GM18507 (cell line): ENCODE results near the gene EYA4.

Experiments used
- DNase-seq: peaks from one replicate; pipeline ENCODE4 v3.0.0; 2011; ENCODE audit warnings: low read depth; ENCODE audit not compliant: insufficient read length; ENCODE audit errors: extremely low spot score
- FAIRE-seq: peaks from 2 replicates; lab custom pipeline; 2011; peaks lifted over from hg19 to GRCh38; lab: Jason Lieb, UNC

Gene EYA4

DNA sequence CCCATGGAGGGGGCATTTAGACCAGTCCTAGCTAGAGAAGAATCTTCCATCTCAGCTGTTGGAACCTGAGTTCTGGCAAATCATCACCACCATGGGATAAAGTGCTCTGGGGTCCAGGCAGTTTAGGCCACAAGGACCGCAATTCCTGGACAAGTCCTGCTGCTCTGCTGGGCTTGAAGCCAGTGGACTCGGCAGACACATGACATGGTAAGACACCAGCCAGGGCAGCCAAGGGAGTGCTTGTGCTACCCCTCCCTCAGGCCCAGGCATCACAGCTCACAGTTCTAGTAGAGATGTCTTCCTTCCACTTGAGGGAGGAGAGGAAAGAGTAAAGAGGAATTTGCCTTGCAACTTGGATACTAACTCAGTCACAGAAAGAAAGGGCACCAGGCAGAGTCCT is 246.0 kb downstream of the EYA4 start:
- FAIRE-seq (no peak), DNase-seq (no peak)

DNA sequence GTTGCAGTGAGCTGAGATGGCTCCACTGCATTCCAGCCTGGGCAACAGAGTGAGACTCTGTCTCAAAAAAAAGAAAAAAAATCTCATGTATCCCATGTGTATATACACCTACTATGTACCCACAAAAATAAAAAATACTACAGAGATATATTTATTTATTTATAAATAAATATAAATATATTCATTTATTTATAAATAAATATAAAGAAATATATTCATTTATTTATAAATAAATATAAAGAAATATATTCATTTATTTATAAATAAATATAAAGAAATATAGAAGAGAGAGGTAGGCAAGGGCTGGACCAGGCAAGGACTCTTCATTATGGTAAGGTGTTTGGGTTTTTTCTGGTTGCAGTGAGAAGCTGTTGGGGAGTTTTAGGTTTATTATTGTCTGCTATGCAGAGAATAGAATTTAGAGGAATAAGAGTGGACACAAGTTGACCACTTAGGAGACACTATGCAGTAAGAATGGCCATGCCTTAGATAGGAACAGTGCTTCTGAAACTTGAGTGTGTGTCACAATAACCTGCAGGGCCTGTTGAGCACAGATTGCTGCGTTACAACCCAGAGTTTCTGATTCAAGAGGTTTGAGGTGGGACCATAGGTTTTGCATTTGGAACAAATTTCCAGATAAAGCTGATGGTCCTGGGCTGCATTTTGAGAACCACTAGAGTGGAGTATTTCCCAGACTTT is 254.2 kb downstream of the EYA4 start:
- DNase-seq: no peak
- no peak for FAIRE-seq

DNA sequence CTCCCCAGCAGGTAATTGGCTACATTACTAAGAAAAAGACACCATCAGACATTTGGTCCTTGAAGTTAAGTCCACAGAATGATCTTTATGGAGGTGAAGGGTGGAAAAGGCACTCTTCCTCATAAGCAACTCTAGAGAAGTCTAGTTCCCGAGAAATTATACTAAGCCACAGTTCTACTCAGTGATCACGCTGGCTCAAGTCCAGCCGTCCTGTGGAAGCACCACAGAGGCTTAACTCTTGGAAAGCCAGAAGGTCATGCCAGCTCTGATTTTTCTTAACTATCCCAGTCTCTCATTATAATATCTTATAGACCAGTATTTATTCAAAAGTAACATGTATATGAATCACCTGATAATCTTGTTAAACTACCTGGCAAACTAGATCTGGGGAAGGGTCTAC is 258.5 kb downstream of the EYA4 start:
- DNase-seq (no peak), FAIRE-seq (no peak)

DNA sequence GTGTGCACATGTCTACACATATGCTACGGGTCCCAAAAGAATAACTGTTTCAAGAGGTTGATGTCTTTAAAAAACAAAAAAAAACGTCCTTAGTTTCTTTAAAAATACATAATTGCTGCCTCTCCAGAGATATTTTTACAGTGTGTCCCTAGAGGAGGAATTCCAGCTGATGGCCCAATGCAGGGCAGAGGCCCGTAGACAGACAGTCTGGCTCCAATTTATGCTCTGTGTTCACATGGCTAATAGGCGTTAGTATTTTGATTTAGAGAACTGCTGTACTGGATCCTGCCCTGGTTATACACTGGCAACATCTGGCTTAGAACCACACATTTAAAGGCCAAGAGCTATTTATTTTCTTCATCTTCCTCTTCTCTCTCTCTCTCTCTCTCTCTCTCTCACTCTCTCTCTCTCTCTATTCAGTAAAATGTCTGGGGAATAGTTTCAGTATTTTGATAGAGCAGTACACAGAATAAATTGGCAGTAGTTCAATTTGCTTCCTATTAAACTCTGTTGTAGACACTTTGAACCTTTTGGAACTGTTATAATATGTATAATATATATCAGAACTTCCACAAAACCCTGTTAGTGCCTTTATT is 260.6 kb downstream of the EYA4 start:
- DNase-seq: no peak
- no peak for FAIRE-seq

DNA sequence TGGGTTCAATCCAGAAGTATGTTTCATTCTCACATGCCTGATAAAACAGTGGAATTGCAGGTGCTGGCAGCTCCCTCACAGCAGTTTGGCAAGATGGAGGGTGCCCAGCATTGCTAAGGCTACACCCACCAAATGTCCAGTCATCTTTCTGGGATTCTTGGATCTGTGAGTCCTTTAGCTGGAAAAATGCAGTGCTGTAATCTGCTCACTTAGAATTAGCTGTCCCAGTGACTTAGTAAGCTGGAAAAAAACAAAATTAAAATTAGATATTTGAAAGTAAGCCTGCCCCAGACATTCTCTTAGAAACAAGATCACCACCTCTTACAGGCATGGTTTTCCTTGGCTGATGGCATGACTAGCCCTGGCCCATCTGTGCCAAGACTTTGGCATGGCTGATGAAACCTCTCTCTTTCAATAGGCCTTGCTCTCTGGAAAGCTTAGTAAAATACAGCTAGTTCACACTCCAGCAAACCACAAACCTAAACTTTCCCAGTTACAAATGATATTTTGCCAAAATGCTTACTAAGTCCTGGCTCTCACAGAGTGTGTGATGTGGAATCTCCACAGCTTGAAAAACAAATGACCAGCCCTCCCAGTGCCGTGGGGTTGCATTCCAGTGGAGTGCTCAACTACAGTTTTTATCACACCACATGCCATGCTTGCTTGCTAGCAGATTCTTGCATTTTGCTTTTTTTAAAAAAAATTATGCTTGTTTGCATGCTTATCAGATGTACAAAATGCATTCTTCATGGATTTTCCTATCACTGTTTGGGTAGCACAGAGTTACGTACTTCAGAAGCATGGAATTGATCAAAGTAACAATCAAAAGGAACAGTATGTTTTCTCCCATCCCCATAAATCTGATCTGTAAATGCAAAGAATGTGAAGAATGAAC is 261.5 kb downstream of the EYA4 start:
- no peak for FAIRE-seq
- no peak for DNase-seq

DNA sequence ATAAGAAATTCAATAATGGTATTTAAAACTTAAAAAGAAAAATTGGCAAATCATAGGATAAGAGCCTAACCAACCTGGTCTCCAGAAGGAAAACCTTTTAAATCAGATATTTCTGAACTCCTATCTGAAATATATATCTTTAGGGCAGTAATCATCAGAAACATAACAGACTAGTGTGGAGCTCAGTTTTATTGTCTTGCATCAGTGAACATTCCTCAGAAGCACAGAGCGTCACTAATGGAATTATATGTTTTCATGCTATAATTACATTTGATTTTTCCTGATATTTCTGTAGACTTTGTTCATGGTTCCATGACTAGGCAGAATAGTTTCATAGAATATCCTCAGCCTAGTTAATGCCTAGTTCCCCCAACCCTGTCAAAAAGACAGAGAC is 262.2 kb downstream of the EYA4 start:
- DNase-seq: no peak
- no peak for FAIRE-seq

DNA sequence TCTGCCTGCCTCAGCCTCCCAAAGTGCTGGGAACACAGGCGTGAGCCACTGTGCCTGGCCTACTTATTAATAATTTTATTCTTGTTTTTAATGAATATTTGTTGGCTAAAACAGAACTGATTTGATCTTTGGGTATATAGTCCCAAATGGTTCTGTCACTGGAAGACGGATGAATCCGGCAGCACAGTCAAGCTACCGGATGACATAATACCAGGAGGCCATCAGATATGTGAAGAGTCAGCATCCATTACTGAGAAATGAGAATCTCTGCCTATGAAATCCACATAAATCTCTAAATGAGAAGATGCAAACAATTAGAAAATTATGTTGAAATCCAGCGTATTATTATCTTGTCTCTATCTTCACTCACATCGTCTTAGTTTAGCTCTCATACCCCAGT is 263.0 kb downstream of the EYA4 start:
- no peak for FAIRE-seq
- DNase-seq: no peak

DNA sequence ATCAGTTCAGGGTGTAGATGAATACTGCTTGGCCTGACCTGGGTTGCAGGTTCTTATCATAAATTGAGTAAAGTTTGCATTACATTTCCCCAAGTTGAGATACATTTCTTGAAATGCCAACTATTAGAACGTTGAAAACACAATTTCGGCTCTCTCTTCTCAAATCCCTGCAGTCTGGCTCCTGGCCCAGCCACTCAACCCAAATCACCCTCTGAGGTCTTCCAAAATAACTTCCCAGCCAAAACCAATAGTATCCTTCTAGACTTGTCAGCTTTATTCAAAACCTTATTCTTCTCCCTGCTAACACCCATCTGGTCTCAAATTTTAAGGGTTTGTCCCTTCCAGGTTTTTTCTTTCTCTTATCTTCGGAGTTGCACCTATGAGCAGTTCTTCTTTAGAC is 263.6 kb downstream of the EYA4 start:
- no peak for FAIRE-seq
- no peak for DNase-seq

DNA sequence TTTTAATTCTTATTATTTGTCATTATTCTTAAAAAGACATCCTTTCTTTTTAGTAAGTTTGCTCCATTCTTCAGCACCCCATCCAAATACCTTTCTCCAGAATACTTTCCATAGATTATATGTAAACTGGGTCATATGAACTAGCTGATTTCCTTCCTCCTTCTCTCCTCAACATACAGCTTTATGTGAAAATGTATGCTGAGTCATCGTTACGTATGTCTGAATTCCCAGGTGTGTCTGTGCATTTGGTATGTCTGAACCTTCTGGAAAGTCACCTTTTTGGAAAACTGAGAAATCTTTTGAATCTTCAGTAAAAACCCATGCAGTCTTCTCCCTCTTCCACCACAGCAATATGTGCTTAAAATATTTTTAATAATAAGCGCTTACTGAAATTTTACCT is 264.5 kb downstream of the EYA4 start:
- DNase-seq: no peak
- FAIRE-seq: no peak

DNA sequence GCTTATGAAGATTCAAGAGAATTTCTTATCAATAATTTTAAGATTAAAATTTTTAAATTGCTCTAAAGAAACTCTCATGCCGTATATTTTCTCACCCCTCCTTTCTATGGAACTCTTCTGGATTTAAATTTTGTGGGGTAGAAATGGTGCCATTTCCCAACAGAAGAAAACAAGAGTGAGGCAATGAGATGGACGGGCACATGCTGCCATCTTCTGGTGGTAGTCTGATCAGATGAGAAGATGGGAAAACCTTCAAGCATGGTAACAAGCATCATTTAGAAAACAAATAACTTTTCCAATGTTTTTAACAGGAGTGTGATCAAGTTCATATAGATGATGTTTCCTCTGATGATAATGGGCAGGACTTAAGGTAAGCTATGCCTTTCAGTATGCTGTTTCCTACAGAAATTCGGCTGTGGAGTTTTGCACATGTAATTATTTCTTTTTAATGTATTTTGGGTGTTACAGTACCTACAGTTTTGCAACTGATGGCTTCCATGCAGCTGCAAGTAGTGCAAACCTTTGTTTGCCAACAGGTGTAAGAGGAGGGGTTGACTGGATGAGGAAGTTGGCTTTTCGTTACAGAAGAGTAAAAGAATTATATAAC is 271.4 kb downstream of the EYA4 start:
- DNase-seq (no peak), FAIRE-seq (peak; percentile 47)

DNA sequence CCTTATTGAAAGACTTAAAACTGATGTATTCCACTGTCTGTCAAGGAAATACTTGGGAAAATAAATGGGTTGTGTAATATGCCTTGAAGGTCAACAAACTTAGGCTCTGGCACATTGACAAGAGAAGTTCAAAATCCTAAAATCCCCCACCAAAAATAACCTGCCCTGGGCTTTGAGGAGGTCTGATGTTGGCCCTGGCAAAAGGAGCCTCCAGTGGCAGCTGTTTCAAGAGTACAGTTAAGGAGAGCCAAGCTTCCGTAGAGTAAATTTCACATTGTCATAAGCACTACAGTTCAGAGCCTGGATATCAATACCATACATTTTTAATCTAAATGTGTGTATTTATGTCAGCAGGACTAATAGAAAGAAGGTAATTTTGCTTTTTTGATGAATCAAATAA is 282.7 kb downstream of the EYA4 start:
- FAIRE-seq (no peak), DNase-seq (no peak)

DNA sequence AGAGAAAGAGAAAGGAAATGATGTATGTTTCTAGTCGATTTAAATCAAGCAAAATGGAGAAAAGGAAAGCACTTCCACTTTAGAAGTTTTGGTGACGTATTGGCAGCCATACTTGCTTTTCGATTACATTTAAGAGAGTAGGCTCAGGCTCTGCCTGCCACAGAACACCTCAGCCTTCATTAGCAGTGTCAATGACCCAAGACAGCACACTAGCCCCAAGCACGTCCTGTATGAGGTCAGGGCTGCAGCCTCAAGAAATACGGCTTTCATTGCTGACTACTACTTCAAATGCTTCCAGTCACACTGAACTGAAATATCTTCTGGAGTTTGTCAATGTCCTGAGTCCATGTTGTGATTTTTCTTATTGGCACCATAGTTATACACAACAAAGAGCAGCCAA is 285.3 kb downstream of the EYA4 start:
- FAIRE-seq (no peak), DNase-seq (no peak)

DNA sequence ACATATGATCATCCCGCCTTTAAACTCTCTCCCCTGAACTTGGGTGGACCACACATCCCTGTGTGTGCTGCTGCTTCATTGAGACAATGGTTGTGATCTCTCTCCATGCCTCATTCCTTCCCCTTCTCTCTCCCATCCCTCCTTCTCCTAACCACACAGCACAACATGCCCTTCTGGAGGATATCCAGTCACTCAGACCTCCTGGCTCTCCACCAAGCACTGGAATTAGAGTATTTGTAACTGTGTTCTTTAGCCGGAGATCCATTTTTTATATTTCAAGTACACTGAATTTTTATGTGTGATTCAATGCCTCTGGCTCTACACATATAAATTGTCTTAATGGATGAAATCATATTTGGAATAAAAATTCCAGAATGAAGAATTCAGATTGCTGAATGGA is 287.4 kb downstream of the EYA4 start:
- no peak for DNase-seq
- FAIRE-seq: no peak

DNA sequence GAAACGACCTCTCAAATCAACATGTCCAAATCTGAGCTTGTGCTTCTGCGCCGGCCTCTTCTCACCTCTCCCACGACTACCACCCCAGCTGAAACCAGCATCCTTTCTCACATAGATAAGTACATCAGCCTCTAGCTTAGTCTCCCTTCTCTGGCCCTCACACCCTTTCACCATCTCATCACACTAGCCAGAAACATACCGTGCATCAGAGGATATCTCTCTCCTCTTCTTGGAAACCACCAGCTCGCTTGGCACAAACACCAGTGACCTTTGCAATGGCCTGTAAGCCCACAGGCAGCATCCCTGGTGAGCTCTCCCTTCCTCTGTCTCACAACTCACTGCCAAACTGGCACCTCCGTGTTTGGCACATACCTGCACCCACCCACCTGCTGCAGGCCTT is 291.8 kb downstream of the EYA4 start:
- DNase-seq: no peak
- FAIRE-seq: no peak

DNA sequence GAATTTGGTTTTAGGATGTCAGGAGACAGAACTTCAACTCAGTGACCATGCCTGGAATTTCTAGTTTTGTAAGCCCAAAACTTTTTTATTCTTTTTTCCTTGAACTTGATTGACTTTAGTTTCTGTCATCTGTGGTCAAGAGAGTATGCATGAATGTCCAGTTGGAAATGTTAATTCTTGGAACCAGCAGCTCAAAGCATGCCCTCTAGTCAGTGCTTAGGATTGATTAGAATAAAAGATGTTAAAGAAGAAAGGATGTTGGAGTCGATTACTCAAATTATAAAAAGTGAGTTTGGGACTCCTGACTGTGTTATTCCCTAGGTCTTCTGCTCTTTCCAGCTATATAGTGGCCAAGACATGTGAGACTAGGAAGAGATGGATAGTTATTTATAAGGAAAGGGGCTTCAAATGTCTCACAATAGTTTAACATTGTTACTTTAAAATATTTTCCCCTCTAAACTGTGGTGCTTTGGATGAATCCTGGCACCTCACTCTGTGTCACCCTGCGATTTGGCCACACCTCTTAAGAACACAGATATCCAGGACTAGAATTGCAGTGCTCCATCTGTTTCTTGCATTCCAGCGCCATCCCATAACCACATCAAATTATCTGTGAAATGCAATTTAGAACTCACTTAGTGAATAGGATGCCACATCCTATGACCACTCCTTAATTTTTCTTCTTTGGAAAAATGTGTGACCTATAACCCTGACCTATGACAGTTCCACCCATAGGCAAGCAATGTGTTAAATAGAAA is 298.5 kb downstream of the EYA4 start:
- FAIRE-seq: no peak
- DNase-seq: no peak

DNA sequence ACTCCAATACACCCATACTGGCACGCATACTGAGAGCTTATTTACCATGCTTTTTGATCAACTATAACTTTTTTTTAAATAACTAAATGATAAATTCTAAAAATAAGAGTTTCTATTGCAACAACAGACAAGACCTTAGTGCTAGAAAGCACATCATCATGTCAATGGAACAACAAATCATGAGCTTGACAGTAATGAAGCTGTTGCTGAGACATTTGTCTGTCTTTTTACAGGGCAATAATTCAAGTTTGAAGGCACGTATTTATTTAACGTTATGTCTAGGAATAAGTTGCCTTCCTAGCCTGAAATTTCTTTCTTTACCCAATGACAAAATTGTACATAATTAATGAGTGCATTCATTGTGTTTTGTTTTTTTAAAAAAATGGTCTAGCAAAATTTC is 299.2 kb downstream of the EYA4 start:
- FAIRE-seq (no peak), DNase-seq (no peak)

DNA sequence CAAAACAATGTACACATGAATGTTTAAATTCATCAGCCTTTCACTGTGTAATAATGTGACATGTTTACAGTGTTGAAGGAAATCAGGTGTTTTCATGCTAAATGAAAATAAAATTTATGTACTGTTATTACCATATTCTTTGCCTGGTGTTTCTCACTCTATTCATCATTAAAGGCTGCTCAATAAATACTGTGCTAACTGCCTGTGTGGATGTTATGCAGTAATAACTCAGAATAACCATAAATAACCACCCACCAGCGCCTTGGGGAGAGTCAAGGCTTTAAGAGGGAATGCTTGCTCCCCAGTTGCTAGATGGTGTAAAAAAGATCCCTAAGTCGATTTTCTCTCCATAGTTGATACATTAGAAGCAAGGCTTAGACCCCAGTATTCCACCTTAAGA is 299.9 kb downstream of the EYA4 start:
- DNase-seq: no peak
- no peak for FAIRE-seq

DNA sequence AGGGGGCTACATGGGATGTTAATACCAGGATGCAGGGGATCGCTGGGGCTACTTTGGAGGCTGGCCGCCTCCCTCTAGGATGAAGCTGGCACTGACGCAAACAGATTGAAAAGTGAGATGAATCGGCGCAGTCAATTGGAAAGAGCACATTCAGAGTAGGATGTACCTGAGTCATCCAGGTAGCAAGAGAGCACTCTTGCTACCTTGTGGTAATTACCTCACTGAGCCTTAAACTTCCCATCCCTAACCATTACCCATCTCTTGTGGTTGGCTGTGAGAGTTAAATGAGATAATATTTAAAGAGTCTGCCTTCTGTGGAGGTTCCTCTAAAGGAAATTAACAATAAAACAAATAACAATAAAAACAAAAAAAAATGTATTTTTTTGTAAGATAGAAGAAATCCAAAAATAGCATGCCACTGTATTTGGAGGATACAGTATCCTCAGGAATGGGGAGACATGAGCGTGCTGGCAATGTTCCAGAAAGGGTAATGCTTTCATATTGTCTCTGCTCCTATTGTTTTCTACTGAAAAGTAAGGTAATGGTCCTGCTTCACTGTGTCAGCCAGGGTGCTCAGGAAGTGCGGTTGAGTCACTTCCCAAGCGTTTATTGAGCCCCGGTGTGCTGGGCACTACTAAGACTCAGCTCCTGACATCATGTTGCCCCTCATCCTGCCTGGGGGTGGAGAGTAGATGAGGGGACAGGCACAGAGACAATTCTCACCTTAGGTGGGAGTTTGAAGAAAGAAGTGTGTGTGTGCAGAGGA is 301.1 kb downstream of the EYA4 start:
- FAIRE-seq (no peak), DNase-seq (no peak)

DNA sequence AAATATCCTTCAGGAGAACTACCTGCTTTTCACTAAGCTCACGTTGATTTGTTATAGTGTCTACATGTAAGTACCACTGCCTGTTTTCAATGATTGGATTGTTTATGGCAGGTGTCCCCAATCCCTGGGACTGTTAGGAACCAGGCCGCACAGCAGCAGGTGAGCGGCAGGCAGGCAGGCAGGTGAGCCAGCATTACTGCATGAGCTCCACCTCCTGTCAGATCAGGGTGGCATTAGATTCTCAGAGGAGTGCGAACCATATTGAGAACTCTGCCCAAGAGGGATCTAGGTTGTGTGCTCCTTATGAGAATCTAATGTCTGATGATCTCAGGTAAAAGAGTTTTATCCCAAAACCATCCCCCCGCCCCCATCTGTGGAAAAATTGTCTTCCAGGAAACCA is 303.3 kb downstream of the EYA4 start:
- DNase-seq (no peak), FAIRE-seq (no peak)
